Inflammatory macrophage treated with lipopolysaccharide for 4 hours (primary cell): ENCODE results near the gene RNF114.
A peak's percentile ranks its signal among the peaks of the same experiment; 100 is the strongest.
"Not testable (repeated sequence)": the region's sequence is repeated elsewhere in the genome, so short reads cannot be mapped to it uniquely, and the experiment has no call there.

ENCODE experiments used
- DNase-seq: peaks from one replicate; pipeline ENCODE4 v3.0.0-alpha.2; 2020

RNF114 gene

GRCh38 chr20:49987015-49987867 is 51.0 kb downstream of the RNF114 start:
- no peak for DNase-seq

GRCh38 chr20:49987868-49988690 is 51.9 kb downstream of the RNF114 start:
- DNase-seq, result no peak

DNA sequence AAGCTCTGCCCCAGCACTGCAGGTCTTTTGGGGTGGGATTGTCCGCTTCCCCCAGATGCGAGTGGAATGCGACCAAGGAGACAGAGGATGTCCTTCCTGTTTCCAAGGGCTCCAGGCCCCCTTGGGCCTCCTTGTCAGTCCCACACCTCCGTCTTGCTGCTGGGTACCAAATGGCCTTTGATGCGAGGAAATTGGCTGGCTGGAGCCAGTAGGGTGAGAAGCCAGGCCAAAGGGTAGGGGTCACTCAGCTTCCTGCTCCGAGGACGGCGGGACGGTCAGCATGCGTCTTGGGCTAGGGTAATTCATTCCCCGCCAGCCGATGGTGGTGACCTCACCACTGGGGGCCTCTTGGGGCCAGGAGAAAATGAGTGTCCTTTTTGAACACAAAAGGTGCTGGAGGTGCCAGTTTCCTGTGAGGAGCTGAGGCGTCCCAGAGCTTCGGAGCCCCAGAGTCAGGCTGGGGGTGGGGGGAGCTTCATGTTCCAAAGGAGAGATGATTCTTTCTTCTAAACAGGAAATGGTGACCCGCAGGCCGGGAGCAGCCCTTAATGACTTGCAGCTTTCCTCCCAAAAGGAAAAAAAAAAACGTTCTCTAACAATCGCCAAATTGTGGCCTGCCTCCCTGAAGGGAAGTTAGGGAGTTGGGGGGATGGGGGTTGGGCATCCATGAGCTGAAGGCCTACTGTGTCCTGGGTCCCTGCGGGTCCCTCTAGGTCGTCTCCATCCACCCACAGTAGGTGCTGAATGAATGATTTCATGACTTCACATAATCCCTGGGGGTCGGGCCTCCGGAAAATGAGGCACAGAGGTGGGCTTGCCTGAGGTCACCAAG is 53.3 kb downstream of the RNF114 start:
- no peak for DNase-seq

DNA sequence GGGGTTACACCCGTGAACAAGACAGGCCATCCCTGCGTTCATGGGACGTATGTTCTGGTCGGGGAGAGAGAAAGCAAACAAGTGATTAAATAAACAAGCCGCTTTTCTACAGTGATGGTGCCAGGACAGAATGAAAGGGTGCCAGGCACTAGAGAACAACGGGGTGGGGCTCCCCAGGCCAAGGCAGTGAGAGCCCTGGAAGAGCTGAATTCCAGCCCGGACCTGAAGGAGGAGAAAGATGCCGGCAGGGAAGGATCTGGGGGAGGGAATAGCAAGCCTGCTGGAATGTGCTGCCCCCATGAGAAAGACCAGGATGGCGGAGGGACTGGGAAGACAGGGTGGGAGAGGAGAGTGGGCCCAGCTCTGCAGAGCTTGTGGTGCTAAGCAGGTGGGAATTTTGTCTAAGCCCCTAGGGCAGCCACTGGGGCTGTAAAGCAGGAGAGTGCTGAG is 54.1 kb downstream of the RNF114 start:
- DNase-seq, result no peak

- peak; percentile 89 for DNase-seq
Measured at GRCh38 chr20:49993301-49993751, 57.1 kb downstream of the RNF114 start.

DNA sequence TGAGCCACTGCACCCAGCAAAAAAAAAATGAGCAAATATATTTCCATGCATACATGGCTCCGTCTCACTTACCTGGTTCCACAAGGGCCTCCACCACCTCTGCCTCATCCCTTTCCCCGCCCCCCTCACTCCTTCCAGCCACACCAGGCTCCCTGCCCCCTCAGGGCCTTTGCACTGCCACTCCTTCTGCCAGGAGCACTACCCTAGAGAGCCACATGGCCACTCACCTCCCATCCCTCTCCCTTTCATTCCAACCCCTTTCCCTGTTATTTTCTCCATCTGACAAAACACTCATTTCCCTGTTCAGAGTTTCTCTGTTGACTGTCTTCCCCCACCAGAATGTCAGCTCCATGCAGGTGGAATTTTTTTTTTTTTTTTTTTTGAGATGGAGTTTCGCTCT is 59.4 kb downstream of the RNF114 start:
- DNase-seq, result no peak

- not testable (repeated sequence) for DNase-seq
Measured at GRCh38 chr20:49998478-49999188, 62.4 kb downstream of the RNF114 start.

DNA sequence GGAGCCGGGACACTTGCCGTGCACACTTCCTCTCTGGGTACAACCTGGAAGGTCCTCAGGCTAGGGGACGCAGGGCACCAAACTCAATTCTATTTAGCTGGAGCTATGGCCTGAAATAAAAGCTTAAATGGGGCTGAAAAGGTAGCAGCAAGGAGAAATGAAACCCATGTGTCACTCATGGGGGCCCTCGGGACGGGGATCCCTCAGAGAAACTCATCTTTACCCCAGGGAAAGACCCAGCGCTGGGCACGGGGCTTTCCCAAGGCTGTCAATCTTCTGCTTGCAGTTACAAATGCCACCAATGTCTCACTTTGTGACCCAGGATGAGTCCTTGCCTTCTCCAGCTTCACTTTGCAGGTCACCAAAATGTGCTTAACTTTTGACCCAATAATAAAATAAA is 63.1 kb downstream of the RNF114 start:
- peak; percentile 89 for DNase-seq

DNA sequence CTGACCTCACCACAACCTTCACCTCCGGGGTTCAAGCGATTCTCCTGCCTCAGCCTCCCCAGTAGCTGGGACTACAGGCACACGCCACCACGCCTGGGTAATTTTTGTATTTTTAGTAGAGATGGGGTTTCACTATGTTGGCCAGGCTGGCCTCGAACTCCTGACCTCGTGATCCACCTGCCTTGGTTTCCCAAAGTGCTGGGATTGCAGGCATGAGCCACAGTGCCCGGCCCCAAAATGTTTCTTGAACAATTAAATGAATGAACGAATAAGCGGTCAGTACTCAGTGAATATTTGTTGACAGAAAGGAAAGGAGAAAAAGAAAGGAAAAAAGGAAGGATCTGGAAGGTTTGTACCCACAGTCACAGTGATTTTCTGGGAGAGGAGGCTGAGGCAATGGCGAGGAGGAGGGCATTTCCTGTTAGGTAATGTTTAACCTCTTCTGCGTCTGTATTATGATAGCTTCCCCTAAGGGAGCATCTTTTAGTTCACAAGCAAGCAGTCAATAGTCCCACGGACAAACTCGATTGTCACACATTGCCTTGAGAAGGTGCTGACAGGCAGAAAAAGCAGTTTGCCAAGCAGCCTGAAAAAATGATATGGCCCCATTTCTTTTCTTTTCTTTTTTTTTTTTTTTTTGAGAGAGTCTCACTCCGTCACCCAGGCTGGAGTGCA is 64.5 kb downstream of the RNF114 start:
- DNase-seq, result peak; percentile 84

DNA sequence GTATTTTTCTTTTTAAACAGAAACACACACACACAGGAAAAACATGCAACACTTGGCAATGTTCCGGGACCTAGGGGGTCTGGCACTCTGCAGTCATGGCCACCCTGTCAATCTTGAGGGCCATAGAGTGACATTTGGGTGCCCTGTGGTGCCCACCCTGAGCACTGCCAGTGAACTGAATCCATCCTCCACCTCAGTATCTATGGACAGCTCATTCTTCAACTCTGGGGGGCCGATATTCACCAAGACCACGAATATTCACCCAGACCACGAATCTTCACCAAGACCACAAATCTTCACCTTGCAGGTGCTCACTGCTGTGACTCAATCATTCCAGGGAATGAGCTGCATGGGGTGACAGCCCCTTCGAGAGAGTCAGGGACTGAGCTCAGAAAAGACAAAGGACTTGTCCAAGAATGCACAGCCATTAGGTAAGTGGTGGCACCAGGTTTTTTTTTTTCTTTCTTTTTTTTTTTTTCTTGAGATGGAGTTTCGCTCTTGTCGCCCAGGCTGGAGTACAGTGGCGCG is 65.7 kb downstream of the RNF114 start:
- DNase-seq, result no peak

DNA sequence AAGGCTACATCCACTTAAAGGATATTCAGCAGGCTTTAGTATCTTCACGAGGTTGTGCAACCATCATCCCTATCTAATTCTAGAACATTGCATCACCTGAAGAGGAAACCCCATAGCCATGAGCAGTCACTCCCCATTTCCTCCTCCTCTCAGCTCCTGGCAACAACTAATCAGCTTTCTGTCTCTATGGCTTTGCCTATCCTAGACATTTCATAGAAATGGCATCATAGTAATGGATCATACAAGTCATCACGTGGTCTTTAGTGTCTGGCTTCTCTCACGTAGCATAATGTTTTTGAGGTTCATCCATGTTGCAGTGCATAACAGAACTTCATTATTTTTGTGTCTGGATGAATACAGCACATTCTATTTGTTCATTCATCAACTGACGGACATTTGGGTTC is 67.1 kb downstream of the RNF114 start:
- peak; percentile 98 for DNase-seq
